RWPE2 (cell line): Measurements from ENCODE around the gene INKA2.
"Not testable (repeated sequence)": the region's sequence is repeated elsewhere in the genome, so short reads cannot be mapped to it uniquely, and the experiment has no call there.

ENCODE experiments used
- ATAC-seq: fragments of 200-7000 bp; cut with Tn5 transposase; 3 replicates; pipeline ENCODE4 v1.9.1; 2021; ENCODE audit warnings: low read depth
- DNase-seq: peaks from one replicate; pipeline ENCODE4 v3.0.0-alpha.2; 2020; ENCODE audit warnings: low spot score
- H3K27ac ChIP-seq: fragments of 450-650 bp; 2 replicates; pipeline ENCODE4 v1.5.1; 2017; ENCODE audit warnings: mild to moderate bottlenecking; ENCODE audit not compliant: poor library complexity, severe bottlenecking
- H3K27me3 ChIP-seq: fragments of 250-450 bp; sonication (Bioruptor Pico); 2 replicates; pipeline ENCODE4 v1.5.1; 2021; ENCODE audit warnings: mild to moderate bottlenecking, moderate library complexity; ENCODE audit not compliant: insufficient read depth, poor library complexity, severe bottlenecking
- H3K36me3 ChIP-seq: fragments of 250-450 bp; sonication (Bioruptor Pico); 2 replicates; pipeline ENCODE4 v1.5.1; 2020; ENCODE audit warnings: low read depth, mild to moderate bottlenecking, moderate library complexity
- H3K4me1 ChIP-seq: fragments of 250-450 bp; sonication (Bioruptor Pico); 2 replicates; pipeline ENCODE4 v1.5.1; 2021; ENCODE audit warnings: mild to moderate bottlenecking, moderate library complexity; ENCODE audit not compliant: insufficient read depth, poor library complexity, severe bottlenecking
- H3K4me3 ChIP-seq: fragments of 250-450 bp; sonication (Bioruptor Pico); 2 replicates; pipeline ENCODE4 v1.5.1; 2021; ENCODE audit warnings: mild to moderate bottlenecking, moderate library complexity; ENCODE audit not compliant: severe bottlenecking
- H3K9me3 ChIP-seq: fragments of 250-450 bp; sonication (Bioruptor Pico); 2 replicates; pipeline ENCODE4 v1.5.1; 2021; ENCODE audit warnings: mild to moderate bottlenecking, moderate library complexity; ENCODE audit not compliant: severe bottlenecking
- CTCF ChIP-seq: fragments of 450-650 bp; IDR thresholded peaks from one replicate; pipeline ENCODE4 v1.5.1; 2017; ENCODE audit warnings: mild to moderate bottlenecking, moderate library complexity; ENCODE audit not compliant: poor library complexity, severe bottlenecking

Gene INKA2

GRCh38 chr1:111742938-111743549, 3.8 kb upstream of the INKA2 start:
- Histone ChIP-seq H3K27me3 (peaks cover 7% of the 10 kb centered on the region), H3K36me3 (no peaks in the 10 kb centered on the region), H3K9me3 (no peaks in the 10 kb centered on the region), H3K27ac (no peak overlapping the region), H3K4me1 (no peaks in the 10 kb centered on the region), H3K4me3 (no peak overlapping the region)
- no peak for DNase-seq
- no peak for TF ChIP-seq CTCF
- ATAC-seq, result no peak

GRCh38 chr1:111742292-111742691, 3.1 kb upstream of the INKA2 start:
- not testable (repeated sequence) for H3K27me3 ChIP-seq, H3K4me3 ChIP-seq, H3K36me3 ChIP-seq, H3K27ac ChIP-seq, H3K4me1 ChIP-seq, H3K9me3 ChIP-seq, ATAC-seq, DNase-seq

- no peaks in the 10 kb centered on the region for H3K4me1 ChIP-seq
These were observed 950 bp upstream of the INKA2 start for GRCh38 chr1:111739925-111740765.

GRCh38 chr1:111738436-111739193, 580 bp downstream of the INKA2 start:
- Histone ChIP-seq H3K36me3 (no peaks in the 10 kb centered on the region), H3K4me3 (peak overlapping the region; percentile 53), H3K27ac (peak overlapping the region; percentile 48), H3K4me1 (no peaks in the 10 kb centered on the region), H3K9me3 (no peaks in the 10 kb centered on the region), H3K27me3 (peaks cover 7% of the 10 kb centered on the region)
- ATAC-seq, result peak; percentile 60
- no peak for TF ChIP-seq CTCF
- DNase-seq, result no peak

More at GRCh38 chr1:111739925-111740765, 950 bp upstream of the INKA2 start:
- DNase-seq (no peak), ATAC-seq (peak; percentile 41)
- Histone ChIP-seq H3K36me3 (no peaks in the 10 kb centered on the region), H3K4me3 (peak overlapping the region; percentile 53), H3K9me3 (no peaks in the 10 kb centered on the region), H3K27ac (peak overlapping the region; percentile 48), H3K27me3 (peaks cover 7% of the 10 kb centered on the region)
- TF ChIP-seq CTCF, result no peak

GRCh38 chr1:111738133-111738435, 1.1 kb downstream of the INKA2 start:
- peaks cover 7% of the 10 kb centered on the region for H3K27me3 ChIP-seq
- H3K27ac ChIP-seq, result no peak overlapping the region
- peak overlapping the region; percentile 53 for H3K4me3 ChIP-seq
- no peaks in the 10 kb centered on the region for H3K36me3 ChIP-seq
- no peak for TF ChIP-seq CTCF
- no peaks in the 10 kb centered on the region for H3K9me3 ChIP-seq
- H3K4me1 ChIP-seq, result no peaks in the 10 kb centered on the region
- DNase-seq (no peak), ATAC-seq (no peak)
